AG10803 (cell line): Measurements from ENCODE around the gene C20orf202.

Experiments
- DNase-seq: peaks from one replicate; pipeline ENCODE4 v3.0.0; 2010; ENCODE audit warnings: low read depth
- H3K4me3 ChIP-seq: 2 replicates; pipeline ENCODE4 v1.5.1; 2011; ENCODE audit warnings: mild to moderate bottlenecking, low read length, control low read depth
- CTCF ChIP-seq: conservative IDR thresholded peaks from 2 replicates; pipeline ENCODE4 v1.5.1; 2011; ENCODE audit warnings: mild to moderate bottlenecking, low read length, control low read depth, inconsistent platforms

C20orf202 gene

DNA sequence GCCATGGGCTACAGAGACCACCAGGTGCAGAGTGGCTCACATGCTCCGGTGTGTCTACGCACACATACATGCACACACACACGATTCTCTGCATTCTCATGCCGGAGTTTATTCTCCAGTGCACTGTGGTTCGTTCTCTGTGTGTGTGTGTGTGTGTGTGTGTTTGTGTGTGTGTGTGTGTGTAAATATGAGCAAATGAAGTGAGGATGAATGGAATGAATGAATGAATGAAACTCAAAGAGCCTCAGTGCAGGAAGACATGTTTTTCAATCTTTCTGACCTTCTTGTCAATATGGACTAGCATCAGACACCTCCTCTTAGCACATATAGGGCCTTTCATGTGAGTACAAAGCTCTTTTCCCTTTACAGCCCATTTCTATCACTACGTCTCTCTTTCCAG is 20.1 kb upstream of the C20orf202 start:
- DNase-seq = no peak
- TF ChIP-seq CTCF = no peak
- no peak overlapping the region for H3K4me3 ChIP-seq

DNA sequence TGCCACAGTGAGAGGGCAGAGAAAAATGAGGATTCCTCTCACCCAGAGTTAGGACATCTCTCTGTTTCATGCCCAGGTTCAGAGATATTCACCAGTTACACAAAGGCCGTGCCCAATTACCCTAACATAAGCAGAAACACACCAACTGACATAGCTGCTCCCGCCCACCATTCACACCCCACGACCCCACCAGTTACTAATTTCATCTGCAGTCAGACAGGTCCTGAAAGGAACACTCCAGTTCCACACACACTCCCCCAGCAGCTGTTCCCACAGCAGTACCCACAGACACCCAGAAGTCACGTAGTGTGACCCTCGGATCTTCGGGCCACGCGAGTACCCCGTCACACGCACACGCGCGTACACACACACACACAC is 19.0 kb upstream of the C20orf202 start:
- no peak for DNase-seq
- TF ChIP-seq CTCF = no peak
- no peak overlapping the region for H3K4me3 ChIP-seq

- peak within 1 kb of the TSS; percentile 30; the same call in 1 of the 2 replicates for H3K4me3 ChIP-seq
- DNase-seq = no peak
- TF ChIP-seq CTCF = no peak
Measured at GRCh38 chr20:1184638-1185315, 18.5 kb upstream of the C20orf202 start, which contains the start of gene TMEM74B. TMEM74B (minus strand) TSS chr20:1184981; CDS start chr20:1183801, 1,180 bp downstream.

DNA sequence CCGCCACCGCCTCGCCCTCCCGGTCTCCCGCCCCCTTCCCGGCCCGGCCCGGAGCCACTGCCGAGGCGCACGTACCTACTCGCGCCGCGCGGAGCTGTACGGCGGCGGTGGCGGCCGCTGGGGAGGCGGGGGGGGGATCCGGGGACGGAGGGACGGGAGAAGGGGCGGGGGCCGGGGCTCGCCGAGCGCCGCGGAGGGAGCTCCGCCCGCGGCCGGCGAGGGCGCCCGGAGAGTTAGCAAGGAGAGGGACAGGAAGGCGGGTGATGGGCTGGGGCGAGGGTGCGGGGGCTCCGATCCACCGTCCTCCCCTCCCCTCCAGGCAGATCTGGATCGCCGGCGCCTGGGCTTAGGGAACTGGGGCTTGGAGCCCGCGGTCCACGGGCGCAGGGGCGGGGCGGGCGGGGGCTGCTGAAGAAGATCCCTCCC is 17.9 kb upstream of the C20orf202 start:
- TF ChIP-seq CTCF = no peak
- H3K4me3 ChIP-seq = peak overlapping the region; percentile 30; the same call in 1 of the 2 replicates
- DNase-seq = no peak

DNA sequence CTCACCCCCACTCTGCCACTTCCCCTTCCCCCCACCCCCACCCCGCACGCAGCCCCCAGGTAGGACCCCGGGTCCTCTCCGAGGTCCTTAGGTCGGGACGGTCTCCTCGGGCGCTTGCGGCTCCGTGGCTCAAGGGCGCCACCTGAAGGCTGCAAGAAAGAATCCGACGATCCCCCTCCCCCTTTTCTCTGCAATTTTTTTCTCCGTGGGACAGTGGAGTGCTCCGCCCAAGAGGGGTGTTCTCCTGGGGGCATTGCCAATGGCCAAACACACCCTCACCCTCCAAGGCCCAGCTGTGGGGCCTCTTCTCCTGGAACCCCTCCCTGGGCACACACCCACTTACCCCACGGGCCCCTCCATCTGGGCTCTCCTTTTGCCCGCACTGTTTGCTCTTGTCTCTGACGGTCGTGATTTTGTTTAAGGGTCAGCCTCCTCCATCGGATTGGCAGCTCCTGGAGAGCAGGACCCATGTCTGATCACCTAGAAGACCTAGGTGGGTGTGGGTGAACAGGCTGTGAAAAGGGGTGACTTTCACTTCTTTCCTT is 17.4 kb upstream of the C20orf202 start:
- TF ChIP-seq CTCF = peak; percentile 53
- no peak overlapping the region for H3K4me3 ChIP-seq
- peak; percentile 23 for DNase-seq

DNA sequence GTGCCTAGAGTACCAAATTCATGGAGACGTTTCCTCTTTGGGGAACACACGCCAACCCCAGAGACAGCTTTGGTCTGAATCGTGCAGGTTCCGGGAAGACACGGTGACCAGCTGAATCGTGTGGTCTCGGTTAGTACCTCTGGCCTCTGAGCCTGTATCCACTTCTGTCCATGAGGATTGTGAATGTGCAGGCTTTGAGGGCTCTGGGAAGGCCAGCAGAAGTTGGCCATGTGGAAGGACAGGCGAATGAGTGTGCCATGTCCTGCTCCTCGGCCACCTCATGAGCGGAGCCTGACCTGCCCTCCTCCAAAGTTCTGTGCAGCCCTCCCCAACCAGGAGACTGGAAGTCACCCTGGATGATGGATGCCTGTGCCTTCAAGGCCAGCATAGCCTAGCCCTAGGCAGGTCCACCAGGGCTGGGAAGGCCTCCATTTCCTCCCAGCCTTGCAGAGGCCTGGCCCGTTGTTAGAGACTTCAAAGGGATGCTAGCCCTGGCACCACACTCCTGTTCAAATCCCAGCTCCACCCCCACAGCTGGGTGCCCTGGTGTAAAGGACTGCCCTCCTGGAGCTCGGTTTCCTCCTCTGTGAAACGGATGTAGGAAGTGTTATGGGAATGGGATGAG is 16.8 kb upstream of the C20orf202 start:
- no peak for TF ChIP-seq CTCF
- DNase-seq = no peak
- H3K4me3 ChIP-seq = no peak overlapping the region
